GM23338 (cell line): ENCODE measurements around the gene R3HDM1. TPM values are rescaled to one million over a fixed set of nuclear protein-coding genes. Genes with fewer than 3 reads are reported as not detected.

Experiments used
- ATAC-seq: fragments of 200-7000 bp; cut with Tn5 transposase; 3 replicates; pipeline ENCODE4 v1.9.1; 2020
- DNase-seq: peaks from one replicate; pipeline ENCODE4 v3.0.0-alpha.2; 2015; ENCODE audit warnings: low spot score
- H2AFZ ChIP-seq: fragments of 200-600 bp; sonication (generic); 2 replicates; pipeline ENCODE4 v1.8.0; 2016; ENCODE audit warnings: antibody characterized with exemption, mild to moderate bottlenecking, moderate library complexity
- H3F3A ChIP-seq: fragments of 200-600 bp; sonication (generic); replicated peaks from 2 replicates; pipeline ENCODE4 v1.8.0; 2017; ENCODE audit warnings: antibody characterized with exemption, mixed run types, low read depth
- H3K27ac ChIP-seq: fragments of 200-600 bp; sonication (generic); 2 replicates; pipeline ENCODE4 v1.6.1; 2016; ENCODE audit warnings: low read depth
- H3K27me3 ChIP-seq: fragments of 200-600 bp; sonication (generic); 2 replicates; pipeline ENCODE4 v1.8.0; 2016; ENCODE audit warnings: mild to moderate bottlenecking, mixed run types, moderate library complexity; ENCODE audit not compliant: insufficient read depth
- H3K36me3 ChIP-seq: fragments of 200-600 bp; sonication (generic); 2 replicates; pipeline ENCODE4 v1.8.0; 2016; ENCODE audit warnings: mild to moderate bottlenecking; ENCODE audit not compliant: insufficient read depth
- H3K4me1 ChIP-seq: fragments of 200-600 bp; sonication (generic); 2 replicates; pipeline ENCODE4 v1.8.0; 2016; ENCODE audit warnings: mild to moderate bottlenecking, moderate library complexity; ENCODE audit not compliant: insufficient read depth
- H3K4me2 ChIP-seq: fragments of 200-600 bp; sonication (generic); 2 replicates; pipeline ENCODE4 v1.7.1; 2017; ENCODE audit warnings: mixed run types
- H3K4me3 ChIP-seq: fragments of 200-600 bp; sonication (generic); 2 replicates; pipeline ENCODE4 v1.6.1; 2016; ENCODE audit warnings: mixed run types
- H3K79me2 ChIP-seq: fragments of 200-600 bp; sonication (generic); replicated peaks from 2 replicates; pipeline ENCODE4 v1.8.0; 2017; ENCODE audit warnings: mild to moderate bottlenecking; ENCODE audit not compliant: insufficient read depth
- H3K9me2 ChIP-seq: fragments of 200-600 bp; sonication (generic); 2 replicates; pipeline ENCODE4 v1.8.0; 2017; ENCODE audit not compliant: insufficient read depth
- H4K20me1 ChIP-seq: fragments of 200-600 bp; sonication (generic); replicated peaks from 2 replicates; pipeline ENCODE4 v1.8.0; 2017; ENCODE audit warnings: mild to moderate bottlenecking; ENCODE audit not compliant: insufficient read depth
- H3K27ac Mint-ChIP-seq: 2 replicates; pipeline ENCODE4 v1.8.0; 2020; ENCODE audit warnings: inconsistent platforms, mild to moderate bottlenecking, moderate library complexity, mixed read lengths
- H3K27me3 Mint-ChIP-seq: 3 replicates; pipeline ENCODE4 v1.8.0; 2022; ENCODE audit warnings: low read depth, mild to moderate bottlenecking, moderate library complexity, mixed read lengths, inconsistent platforms; ENCODE audit not compliant: insufficient read depth, poor library complexity
- H3K36me3 Mint-ChIP-seq: 3 replicates; pipeline ENCODE4 v1.8.0; 2021; ENCODE audit warnings: low read depth, mild to moderate bottlenecking, inconsistent platforms, moderate library complexity, mixed read lengths
- H3K4me1 Mint-ChIP-seq: 3 replicates; pipeline ENCODE4 v1.8.0; 2020; ENCODE audit warnings: mild to moderate bottlenecking, inconsistent platforms, mixed read lengths
- H3K4me3 Mint-ChIP-seq: 3 replicates; pipeline ENCODE4 v1.8.0; 2021; ENCODE audit warnings: moderate library complexity, mild to moderate bottlenecking, inconsistent platforms, mixed read lengths
- H3K9me3 Mint-ChIP-seq: 3 replicates; pipeline ENCODE4 v1.8.0; 2020; ENCODE audit warnings: moderate library complexity, mild to moderate bottlenecking, inconsistent platforms, mixed read lengths
- CREB1 ChIP-seq: fragments of 250-450 bp; sonication (Bioruptor Pico); IDR thresholded peaks from 2 replicates; pipeline ENCODE4 v1.5.0; 2020; ENCODE audit warnings: low read depth, mild to moderate bottlenecking, moderate library complexity
- POLR2AphosphoS5 ChIP-seq: IDR thresholded peaks from 2 replicates; pipeline ENCODE4 v1.6.1; 2016; ENCODE audit warnings: antibody characterized with exemption, low read depth
- polyA plus RNA-seq: library from polyadenylated mRNA; unstranded; fragments of >200 nt; fragmentation: Nextera tagmentation; extraction: Ambion mirVana; gene quantifications from 2 replicates; pipeline ENCODE4 v1.2.1, GENCODE V29; 2016
- total RNA-seq: library from RNA; depleted of rRNA; stranded (reverse); fragments of >200 nt; shearing (Covaris generic); gene quantifications from 2 replicates; pipeline ENCODE4 v1.2.3, GENCODE V29; 2014
- TF ChIP-seq, protein P1 (sequence below): fragments of 250-450 bp; sonication (Bioruptor Pico); IDR thresholded peaks from 2 replicates; pipeline ENCODE4 v1.5.0; 2020; ENCODE audit warnings: mild to moderate bottlenecking, moderate library complexity
- TF ChIP-seq, protein P2 (sequence below), 2 experiments: fragments of 200-600 bp in 1 of 2; sonication (generic) in 1 of 2; conservative IDR thresholded peaks; 2 replicates each; pipeline versions ENCODE4 v1.5.1 to v1.6.1; 2016 to 2017; ENCODE audit warnings: antibody characterized with exemption in 2 of 2, low read depth in 2 of 2, mild to moderate bottlenecking in 2 of 2, moderate library complexity in 1 of 2

Gene R3HDM1
- total and polyA plus RNA-seq, 2 experiments from 2014 or later, result 63.1 to 88.8 TPM

DNA sequence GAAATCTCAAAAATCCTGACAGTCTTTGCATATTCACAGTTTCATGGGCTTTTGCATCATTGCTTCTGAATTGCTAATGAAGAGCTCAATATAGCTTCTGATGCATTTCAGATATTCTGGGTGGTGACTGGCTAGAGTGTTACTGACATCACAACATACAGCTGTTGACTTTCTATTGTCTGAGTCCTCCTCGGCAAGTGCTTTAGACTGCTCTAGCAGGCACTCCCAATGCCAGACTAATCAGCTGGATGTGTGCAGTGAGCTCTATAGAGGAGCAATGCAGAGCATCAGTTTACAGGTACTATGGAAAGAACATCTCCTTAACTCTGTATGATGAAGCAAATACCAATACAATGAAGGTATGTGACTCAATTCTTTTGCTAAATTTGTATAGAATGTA is 54.9 kb downstream of the R3HDM1 start:
- Histone ChIP-seq H3K27ac (no peak overlapping the region), H3K4me2 (peak overlapping the region; percentile 21), H3K9me2 (no peaks in the 10 kb centered on the region), H4K20me1 (peaks cover 2% of the 10 kb centered on the region; the same call in 1 of the 2 replicates), H3K4me3 (no peak overlapping the region), H3K79me2 (peaks cover 63% of the 10 kb centered on the region), H3K4me1 (peaks cover 44% of the 10 kb centered on the region), H2AFZ (no peak overlapping the region), H3K27me3 (no peaks in the 10 kb centered on the region), H3K36me3 (no peaks in the 10 kb centered on the region), H3F3A (no peaks in the 10 kb centered on the region)
- DNase-seq (peak; percentile 35), ATAC-seq (peak; percentile 77)
- Mint-ChIP-seq H3K4me3 (no peak overlapping the region), H3K27ac (peak overlapping the region; percentile 61; the same call in 1 of the 2 replicates), H3K27me3 (no peaks in the 10 kb centered on the region), H3K36me3 (peaks cover 12% of the 10 kb centered on the region; the same call in 2 of the 3 replicates), H3K4me1 (peaks cover 29% of the 10 kb centered on the region), H3K9me3 (no peaks in the 10 kb centered on the region)
- no peak for TF ChIP-seq POLR2AphosphoS5
- TF ChIP-seq CREB1 (CRISPR knock-in tag), result no peak
- TF ChIP-seq, protein P1, sequence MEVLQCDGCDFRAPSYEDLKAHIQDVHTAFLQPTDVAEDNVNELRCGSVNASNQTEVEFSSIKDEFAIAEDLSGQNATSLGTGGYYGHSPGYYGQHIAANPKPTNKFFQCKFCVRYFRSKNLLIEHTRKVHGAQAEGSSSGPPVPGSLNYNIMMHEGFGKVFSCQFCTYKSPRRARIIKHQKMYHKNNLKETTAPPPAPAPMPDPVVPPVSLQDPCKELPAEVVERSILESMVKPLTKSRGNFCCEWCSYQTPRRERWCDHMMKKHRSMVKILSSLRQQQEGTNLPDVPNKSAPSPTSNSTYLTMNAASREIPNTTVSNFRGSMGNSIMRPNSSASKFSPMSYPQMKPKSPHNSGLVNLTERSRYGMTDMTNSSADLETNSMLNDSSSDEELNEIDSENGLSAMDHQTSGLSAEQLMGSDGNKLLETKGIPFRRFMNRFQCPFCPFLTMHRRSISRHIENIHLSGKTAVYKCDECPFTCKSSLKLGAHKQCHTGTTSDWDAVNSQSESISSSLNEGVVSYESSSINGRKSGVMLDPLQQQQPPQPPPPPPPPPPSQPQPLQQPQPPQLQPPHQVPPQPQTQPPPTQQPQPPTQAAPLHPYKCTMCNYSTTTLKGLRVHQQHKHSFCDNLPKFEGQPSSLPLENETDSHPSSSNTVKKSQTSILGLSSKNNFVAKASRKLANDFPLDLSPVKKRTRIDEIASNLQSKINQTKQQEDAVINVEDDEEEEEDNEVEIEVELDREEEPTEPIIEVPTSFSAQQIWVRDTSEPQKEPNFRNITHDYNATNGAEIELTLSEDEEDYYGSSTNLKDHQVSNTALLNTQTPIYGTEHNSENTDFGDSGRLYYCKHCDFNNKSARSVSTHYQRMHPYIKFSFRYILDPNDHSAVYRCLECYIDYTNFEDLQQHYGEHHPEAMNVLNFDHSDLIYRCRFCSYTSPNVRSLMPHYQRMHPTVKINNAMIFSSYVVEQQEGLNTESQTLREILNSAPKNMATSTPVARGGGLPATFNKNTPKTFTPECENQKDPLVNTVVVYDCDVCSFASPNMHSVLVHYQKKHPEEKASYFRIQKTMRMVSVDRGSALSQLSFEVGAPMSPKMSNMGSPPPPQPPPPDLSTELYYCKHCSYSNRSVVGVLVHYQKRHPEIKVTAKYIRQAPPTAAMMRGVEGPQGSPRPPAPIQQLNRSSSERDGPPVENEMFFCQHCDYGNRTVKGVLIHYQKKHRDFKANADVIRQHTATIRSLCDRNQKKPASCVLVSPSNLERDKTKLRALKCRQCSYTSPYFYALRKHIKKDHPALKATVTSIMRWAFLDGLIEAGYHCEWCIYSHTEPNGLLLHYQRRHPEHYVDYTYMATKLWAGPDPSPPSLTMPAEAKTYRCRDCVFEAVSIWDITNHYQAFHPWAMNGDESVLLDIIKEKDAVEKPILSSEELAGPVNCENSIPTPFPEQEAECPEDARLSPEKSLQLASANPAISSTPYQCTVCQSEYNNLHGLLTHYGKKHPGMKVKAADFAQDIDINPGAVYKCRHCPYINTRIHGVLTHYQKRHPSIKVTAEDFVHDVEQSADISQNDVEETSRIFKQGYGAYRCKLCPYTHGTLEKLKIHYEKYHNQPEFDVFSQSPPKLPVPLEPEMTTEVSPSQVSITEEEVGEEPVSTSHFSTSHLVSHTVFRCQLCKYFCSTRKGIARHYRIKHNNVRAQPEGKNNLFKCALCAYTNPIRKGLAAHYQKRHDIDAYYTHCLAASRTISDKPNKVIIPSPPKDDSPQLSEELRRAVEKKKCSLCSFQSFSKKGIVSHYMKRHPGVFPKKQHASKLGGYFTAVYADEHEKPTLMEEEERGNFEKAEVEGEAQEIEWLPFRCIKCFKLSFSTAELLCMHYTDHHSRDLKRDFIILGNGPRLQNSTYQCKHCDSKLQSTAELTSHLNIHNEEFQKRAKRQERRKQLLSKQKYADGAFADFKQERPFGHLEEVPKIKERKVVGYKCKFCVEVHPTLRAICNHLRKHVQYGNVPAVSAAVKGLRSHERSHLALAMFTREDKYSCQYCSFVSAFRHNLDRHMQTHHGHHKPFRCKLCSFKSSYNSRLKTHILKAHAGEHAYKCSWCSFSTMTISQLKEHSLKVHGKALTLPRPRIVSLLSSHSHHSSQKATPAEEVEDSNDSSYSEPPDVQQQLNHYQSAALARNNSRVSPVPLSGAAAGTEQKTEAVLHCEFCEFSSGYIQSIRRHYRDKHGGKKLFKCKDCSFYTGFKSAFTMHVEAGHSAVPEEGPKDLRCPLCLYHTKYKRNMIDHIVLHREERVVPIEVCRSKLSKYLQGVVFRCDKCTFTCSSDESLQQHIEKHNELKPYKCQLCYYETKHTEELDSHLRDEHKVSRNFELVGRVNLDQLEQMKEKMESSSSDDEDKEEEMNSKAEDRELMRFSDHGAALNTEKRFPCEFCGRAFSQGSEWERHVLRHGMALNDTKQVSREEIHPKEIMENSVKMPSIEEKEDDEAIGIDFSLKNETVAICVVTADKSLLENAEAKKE (CRISPR knock-in tag), result no peak
- TF ChIP-seq, protein P2, sequence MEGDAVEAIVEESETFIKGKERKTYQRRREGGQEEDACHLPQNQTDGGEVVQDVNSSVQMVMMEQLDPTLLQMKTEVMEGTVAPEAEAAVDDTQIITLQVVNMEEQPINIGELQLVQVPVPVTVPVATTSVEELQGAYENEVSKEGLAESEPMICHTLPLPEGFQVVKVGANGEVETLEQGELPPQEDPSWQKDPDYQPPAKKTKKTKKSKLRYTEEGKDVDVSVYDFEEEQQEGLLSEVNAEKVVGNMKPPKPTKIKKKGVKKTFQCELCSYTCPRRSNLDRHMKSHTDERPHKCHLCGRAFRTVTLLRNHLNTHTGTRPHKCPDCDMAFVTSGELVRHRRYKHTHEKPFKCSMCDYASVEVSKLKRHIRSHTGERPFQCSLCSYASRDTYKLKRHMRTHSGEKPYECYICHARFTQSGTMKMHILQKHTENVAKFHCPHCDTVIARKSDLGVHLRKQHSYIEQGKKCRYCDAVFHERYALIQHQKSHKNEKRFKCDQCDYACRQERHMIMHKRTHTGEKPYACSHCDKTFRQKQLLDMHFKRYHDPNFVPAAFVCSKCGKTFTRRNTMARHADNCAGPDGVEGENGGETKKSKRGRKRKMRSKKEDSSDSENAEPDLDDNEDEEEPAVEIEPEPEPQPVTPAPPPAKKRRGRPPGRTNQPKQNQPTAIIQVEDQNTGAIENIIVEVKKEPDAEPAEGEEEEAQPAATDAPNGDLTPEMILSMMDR (conservative IDR thresholded peaks at IDR 0.05; ENCODE audit: low read depth in 2 of 2), result no peak
